Measurements from ENCODE around the gene PON2. TPM values are rescaled to one million over a fixed set of nuclear protein-coding genes. Genes with fewer than 3 reads are reported as not detected.
A peak's percentile ranks its signal among the peaks of the same experiment; 100 is the strongest.

PON2 gene
- polyA plus RNA-seq, 1 donor (not counting 4 experiments of a cell fraction or from before 2014, with no cell fraction given), result 98.1 TPM

DNA sequence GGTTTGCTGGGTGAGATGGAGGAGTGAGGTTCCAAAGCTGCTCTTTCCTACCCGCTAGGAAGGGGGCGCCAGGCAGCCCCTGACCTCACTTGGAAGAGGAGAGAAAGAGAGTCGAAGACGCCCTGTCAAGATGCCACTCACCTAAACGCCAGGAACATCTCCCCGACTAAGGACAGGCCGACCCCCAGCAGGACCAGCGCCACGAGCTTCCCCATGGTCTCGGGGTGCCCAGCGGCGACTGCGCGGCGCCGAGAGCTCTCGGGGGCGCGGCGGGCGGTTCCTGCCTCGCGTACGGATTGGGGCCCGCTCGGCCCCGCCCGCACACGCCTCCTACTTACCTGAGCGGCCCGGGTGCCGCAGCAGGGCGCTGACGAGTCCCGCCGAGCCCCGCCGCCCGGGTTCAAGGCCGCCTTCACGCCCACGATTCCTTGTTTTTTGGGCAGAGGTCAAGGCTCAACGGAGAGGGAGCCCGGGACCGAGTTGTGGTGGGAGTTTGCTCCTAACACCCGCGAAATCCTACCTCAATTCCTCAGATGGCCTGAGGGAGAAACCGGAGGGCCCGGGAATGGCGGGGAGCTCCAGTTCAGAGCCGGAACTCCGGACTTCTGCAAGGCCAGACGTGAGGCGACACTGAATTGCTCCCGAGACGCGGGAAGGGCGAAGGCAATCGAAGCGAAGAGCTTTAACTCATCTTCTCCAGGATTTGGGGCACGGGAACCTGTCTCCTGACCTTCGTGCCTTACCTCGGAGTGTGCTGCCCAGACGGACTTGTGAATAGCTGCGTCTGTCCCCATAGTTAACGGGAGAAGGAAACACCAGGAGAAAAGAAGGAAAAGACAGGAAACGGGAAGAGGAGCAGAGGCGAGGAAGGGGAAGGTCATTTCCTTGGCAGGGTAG is 38.4 kb downstream of the PON2 start, which contains the start of gene PON3:
Gene PON3 (minus strand): TSS at position 240 of the 897 bp plus-strand sequence. CDS start 25 bp downstream, at position 215.
- DNase-seq (ENCODE audit: low read depth, low spot score) (no peak), FAIRE-seq (no peak)
- Histone ChIP-seq H3K9me1 (ENCODE audit: control insufficient read depth, extremely low read depth, insufficient read depth, low read length) (no peaks in the 10 kb centered on the region), H3K9me3 (ENCODE audit: control insufficient read depth, low read depth, low read length) (no peaks in the 10 kb centered on the region), H3K4me2 (ENCODE audit: control insufficient read depth, extremely low read depth, insufficient read depth, low read depth, low read length) (peak within 1 kb of the TSS; percentile 55), H2AFZ (ENCODE audit: control insufficient read depth, low read length) (peak within 1 kb of the TSS; percentile 72), H3K9ac (ENCODE audit: control insufficient read depth, extremely low read depth, insufficient read depth, low read length) (peak within 1 kb of the TSS; percentile 67), H3K27me3 (ENCODE audit: control insufficient read depth, extremely low read depth, insufficient read depth, low read length) (no peaks in the 10 kb centered on the region), H4K20me1 (ENCODE audit: control insufficient read depth, extremely low read depth, insufficient read depth, low read length) (no peaks in the 10 kb centered on the region), H3K36me3 (ENCODE audit: control insufficient read depth in 2 of 2, extremely low read depth in 1 of 2, insufficient read depth in 2 of 2, low read length in 2 of 2) (no peaks in the 10 kb centered on the region), H3K27ac (ENCODE audit: control insufficient read depth, insufficient read depth, low read length) (peak within 1 kb of the TSS; percentile 34), H3K4me3 (ENCODE audit: control insufficient read depth in 2 of 3, extremely low read depth in 1 of 3, insufficient read depth in 2 of 3, low read depth in 1 of 3, low read length in 3 of 3) (peak within 1 kb of the TSS; percentile 53 to 75 (median 53)), H3K4me1 (ENCODE audit: control insufficient read depth, extremely low read depth, insufficient read depth, low read length) (peaks cover 7% of the 10 kb centered on the region), H3K79me2 (ENCODE audit: control insufficient read depth, insufficient read depth, low read length) (no peaks in the 10 kb centered on the region)
- dilution Hi-C loops (cut with MboI; ENCODE audit: extremely low pct_ligation_motif_present, low sequenced_read_pairs), result no loop called here
- TF ChIP-seq, protein P1, sequence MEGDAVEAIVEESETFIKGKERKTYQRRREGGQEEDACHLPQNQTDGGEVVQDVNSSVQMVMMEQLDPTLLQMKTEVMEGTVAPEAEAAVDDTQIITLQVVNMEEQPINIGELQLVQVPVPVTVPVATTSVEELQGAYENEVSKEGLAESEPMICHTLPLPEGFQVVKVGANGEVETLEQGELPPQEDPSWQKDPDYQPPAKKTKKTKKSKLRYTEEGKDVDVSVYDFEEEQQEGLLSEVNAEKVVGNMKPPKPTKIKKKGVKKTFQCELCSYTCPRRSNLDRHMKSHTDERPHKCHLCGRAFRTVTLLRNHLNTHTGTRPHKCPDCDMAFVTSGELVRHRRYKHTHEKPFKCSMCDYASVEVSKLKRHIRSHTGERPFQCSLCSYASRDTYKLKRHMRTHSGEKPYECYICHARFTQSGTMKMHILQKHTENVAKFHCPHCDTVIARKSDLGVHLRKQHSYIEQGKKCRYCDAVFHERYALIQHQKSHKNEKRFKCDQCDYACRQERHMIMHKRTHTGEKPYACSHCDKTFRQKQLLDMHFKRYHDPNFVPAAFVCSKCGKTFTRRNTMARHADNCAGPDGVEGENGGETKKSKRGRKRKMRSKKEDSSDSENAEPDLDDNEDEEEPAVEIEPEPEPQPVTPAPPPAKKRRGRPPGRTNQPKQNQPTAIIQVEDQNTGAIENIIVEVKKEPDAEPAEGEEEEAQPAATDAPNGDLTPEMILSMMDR (optimal IDR thresholded peaks at IDR 0.05 in 1 of 3, IDR thresholded peaks at IDR 0.05 in 1 of 3, conservative IDR thresholded peaks at IDR 0.05 in 1 of 3; ENCODE audit: extremely low read depth in 1 of 3, insufficient read depth in 2 of 3, low read length in 3 of 3), result peak; percentile 60 to 70 (median 62)
- TF ChIP-seq EZH2 (IDR thresholded peaks at IDR 0.05; ENCODE audit: low read length), result no peak

DNA sequence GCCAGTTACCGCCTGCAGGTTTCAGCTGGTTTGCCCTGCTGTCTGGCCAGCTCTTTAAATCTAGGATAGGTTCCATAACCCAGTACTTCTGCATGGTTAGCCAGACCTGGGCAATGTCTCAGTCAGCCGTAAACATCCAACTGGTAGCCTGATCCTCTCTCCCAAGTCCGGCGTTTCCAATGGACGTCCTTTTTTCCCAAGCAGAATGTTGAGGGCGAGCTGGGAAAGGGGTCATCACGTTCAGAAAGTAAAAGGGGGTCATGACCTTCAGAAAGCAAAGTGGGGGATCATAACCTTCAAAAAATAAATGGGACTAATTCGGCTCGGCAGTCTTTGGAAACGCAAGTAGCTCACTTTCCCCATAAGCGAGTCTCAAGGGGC is 39.1 kb downstream of the PON2 start:
- Histone ChIP-seq H2AFZ (ENCODE audit: control insufficient read depth, low read length) (peak overlapping the region; percentile 72), H3K36me3 (ENCODE audit: control insufficient read depth in 2 of 2, extremely low read depth in 1 of 2, insufficient read depth in 2 of 2, low read length in 2 of 2) (no peaks in the 10 kb centered on the region), H4K20me1 (ENCODE audit: control insufficient read depth, extremely low read depth, insufficient read depth, low read length) (no peaks in the 10 kb centered on the region), H3K79me2 (ENCODE audit: control insufficient read depth, insufficient read depth, low read length) (no peaks in the 10 kb centered on the region), H3K9me1 (ENCODE audit: control insufficient read depth, extremely low read depth, insufficient read depth, low read length) (no peaks in the 10 kb centered on the region), H3K4me3 (ENCODE audit: control insufficient read depth in 2 of 3, extremely low read depth in 1 of 3, insufficient read depth in 2 of 3, low read depth in 1 of 3, low read length in 3 of 3) (peak overlapping the region; percentile 53 to 75 (median 53)), H3K4me1 (ENCODE audit: control insufficient read depth, extremely low read depth, insufficient read depth, low read length) (peaks cover 7% of the 10 kb centered on the region), H3K27ac (ENCODE audit: control insufficient read depth, insufficient read depth, low read length) (no peak overlapping the region), H3K9ac (ENCODE audit: control insufficient read depth, extremely low read depth, insufficient read depth, low read length) (peak overlapping the region; percentile 67), H3K4me2 (ENCODE audit: control insufficient read depth, extremely low read depth, insufficient read depth, low read depth, low read length) (peak overlapping the region; percentile 55), H3K27me3 (ENCODE audit: control insufficient read depth, extremely low read depth, insufficient read depth, low read length) (no peaks in the 10 kb centered on the region), H3K9me3 (ENCODE audit: control insufficient read depth, low read depth, low read length) (no peaks in the 10 kb centered on the region)
- FAIRE-seq (no peak), DNase-seq (ENCODE audit: low read depth, low spot score) (no peak)
- dilution Hi-C loops (cut with MboI; ENCODE audit: extremely low pct_ligation_motif_present, low sequenced_read_pairs), result no loop called here
- TF ChIP-seq, protein P1 (optimal IDR thresholded peaks at IDR 0.05 in 1 of 3, IDR thresholded peaks at IDR 0.05 in 1 of 3, conservative IDR thresholded peaks at IDR 0.05 in 1 of 3; ENCODE audit: extremely low read depth in 1 of 3, insufficient read depth in 2 of 3, low read length in 3 of 3), result no peak
- TF ChIP-seq EZH2 (IDR thresholded peaks at IDR 0.05; ENCODE audit: low read length), result no peak

Measured in keratinocyte (primary cell).